Measurements from ENCODE around the gene MUC4. TPM values are rescaled to one million over a fixed set of nuclear protein-coding genes. Genes with fewer than 3 reads are reported as not detected.

MUC4 gene
- total and polyA plus RNA-seq, 7 experiments from 2014 or later, result 0.07 to 0.48 TPM; not detected in 5

GRCh38 chr3:195855471-195856409, 44.0 kb upstream of the MUC4 start:
- Histone ChIP-seq H3K27me3 (ENCODE audit: control insufficient read depth in 2 of 2, insufficient read depth in 2 of 2, low read length in 2 of 2) (no peaks in the 10 kb centered on the region), H3K4me3 (ENCODE audit: low read length) (no peak overlapping the region), H3K4me1 (ENCODE audit: control insufficient read depth in 2 of 2, insufficient read depth in 2 of 2, low read length in 2 of 2) (no peaks in the 10 kb centered on the region), H3K36me3 (ENCODE audit: control insufficient read depth in 2 of 3, insufficient read depth in 3 of 3, low read length in 3 of 3) (no peaks in the 10 kb centered on the region), H3K27ac (ENCODE audit: low read depth, low read length) (no peak overlapping the region), H3K9me3 (ENCODE audit: control insufficient read depth in 2 of 3, low read length in 3 of 3) (no peaks in the 10 kb centered on the region)
- intact Hi-C loops (cut with micrococcal nuclease), result loop anchor here in 1 of 2 donors (10.0 kb wide), 3 partner anchors 139 to 339 kb away; no protein-coding TSS in a partner anchor
- peaks cover 0 to 3% (median 0%) of the 10 kb centered on the region in 5 donors for H3K27me3 Mint-ChIP-seq
- no peaks in the 10 kb centered on the region for H3K9me3 Mint-ChIP-seq
- no peaks in the 10 kb centered on the region for H3K36me3 Mint-ChIP-seq
- ChIA-PET POLR2A (interaction anchor here (1.0 kb wide), 1 partner anchor 58 kb away, joined by 3 read pairs; no protein-coding TSS in a partner anchor), CTCF (interaction anchor here (0.6 to 1.1 kb wide), 4 partner anchors 59 to 304 kb away, joined by 3 to 5 read pairs (median 4); no protein-coding TSS in a partner anchor)
- no peak for ATAC-seq
- no peak overlapping the region for H3K4me3 Mint-ChIP-seq
- H3K27ac Mint-ChIP-seq, result no peak overlapping the region
- no peak for DNase-seq
- H3K4me1 Mint-ChIP-seq, result peaks cover 4 to 25% (median 11%) of the 10 kb centered on the region in 7 donors

DNA sequence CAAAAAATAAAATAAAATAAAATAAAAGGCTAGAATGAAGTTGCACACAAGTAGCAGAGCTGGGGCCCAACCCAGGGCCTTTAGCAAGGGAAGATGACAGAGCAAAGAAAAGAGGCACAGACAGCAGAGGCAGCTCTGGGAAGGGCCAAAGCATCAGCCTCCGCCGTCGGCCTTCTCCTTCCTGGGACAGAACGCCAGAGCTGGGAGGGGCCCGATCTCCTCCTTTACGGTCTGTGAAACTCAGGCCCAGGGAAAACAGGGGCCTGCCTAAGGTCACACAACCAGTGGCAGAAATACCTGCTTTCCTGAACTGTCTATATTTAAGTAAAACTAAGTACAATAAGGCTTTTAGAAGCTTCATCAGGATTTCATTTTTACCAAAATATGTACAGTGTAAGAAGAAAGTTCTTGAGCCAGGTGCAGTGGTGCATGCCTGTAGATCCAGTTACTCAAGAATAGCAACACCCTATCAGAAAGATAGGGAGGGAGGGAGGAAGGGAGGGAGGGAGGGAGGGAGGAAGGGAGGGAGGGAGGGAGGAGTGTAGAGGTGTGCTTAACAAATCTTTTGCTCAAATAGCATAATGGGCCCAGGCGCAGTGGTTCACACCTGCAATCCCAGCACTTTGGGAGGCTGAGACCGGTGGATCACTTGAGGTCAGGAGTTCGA, 43.0 kb upstream of the MUC4 start:
- H3K27me3 Mint-ChIP-seq, result peaks cover 0 to 3% (median 0%) of the 10 kb centered on the region in 5 donors
- peaks cover 5 to 26% (median 12%) of the 10 kb centered on the region in 7 donors for H3K4me1 Mint-ChIP-seq
- no peaks in the 10 kb centered on the region for H3K36me3 ChIP-seq (ENCODE audit: control insufficient read depth in 2 of 3, insufficient read depth in 3 of 3, low read length in 3 of 3)
- CTCF ChIA-PET, result interaction anchor here (0.6 to 1.6 kb wide), 4 partner anchors 57 to 296 kb away, joined by 3 to 5 read pairs (median 3); no protein-coding TSS in a partner anchor
- H3K27ac ChIP-seq (ENCODE audit: low read depth, low read length), result no peak overlapping the region
- H3K4me3 ChIP-seq (ENCODE audit: low read length), result no peak overlapping the region
- DNase-seq (no peak), ATAC-seq (no peak)
- no peak overlapping the region for H3K4me3 Mint-ChIP-seq
- H3K9me3 Mint-ChIP-seq, result no peaks in the 10 kb centered on the region
- no peaks in the 10 kb centered on the region for H3K9me3 ChIP-seq (ENCODE audit: control insufficient read depth in 2 of 3, low read length in 3 of 3)
- intact Hi-C loops (cut with micrococcal nuclease), result loop anchor here (5.0 to 10.0 kb wide), 6 partner anchors 112 to 582 kb away; partner anchors contain the start of gene XXYLT1 (in 1 of the 2)
- POLR2A ChIA-PET, result interaction anchor here (0.6 to 1.2 kb wide), 3 partner anchors 28 to 204 kb away, joined by 3 to 4 read pairs (median 3); no protein-coding TSS in a partner anchor
- H3K27me3 ChIP-seq (ENCODE audit: control insufficient read depth in 2 of 2, insufficient read depth in 2 of 2, low read length in 2 of 2), result no peaks in the 10 kb centered on the region
- no peaks in the 10 kb centered on the region for H3K36me3 Mint-ChIP-seq
- H3K4me1 ChIP-seq (ENCODE audit: control insufficient read depth in 2 of 2, insufficient read depth in 2 of 2, low read length in 2 of 2), result no peaks in the 10 kb centered on the region
- H3K27ac Mint-ChIP-seq, result no peak overlapping the region

- ChIA-PET POLR2A (interaction anchor here (0.6 to 1.2 kb wide), 3 partner anchors 29 to 205 kb away, joined by 3 to 4 read pairs (median 3); no protein-coding TSS in a partner anchor), CTCF (interaction anchor here (1.2 to 1.6 kb wide), 2 partner anchors 58 to 296 kb away, joined by 3 read pairs; no protein-coding TSS in a partner anchor)
- H3K9me3 Mint-ChIP-seq, result no peaks in the 10 kb centered on the region
- Histone ChIP-seq H3K9me3 (ENCODE audit: control insufficient read depth in 2 of 3, low read length in 3 of 3) (no peaks in the 10 kb centered on the region), H3K36me3 (ENCODE audit: control insufficient read depth in 2 of 3, insufficient read depth in 3 of 3, low read length in 3 of 3) (no peaks in the 10 kb centered on the region), H3K27ac (ENCODE audit: low read depth, low read length) (no peak overlapping the region), H3K4me3 (ENCODE audit: low read length) (no peak overlapping the region), H3K4me1 (ENCODE audit: control insufficient read depth in 2 of 2, insufficient read depth in 2 of 2, low read length in 2 of 2) (no peaks in the 10 kb centered on the region), H3K27me3 (ENCODE audit: control insufficient read depth in 2 of 2, insufficient read depth in 2 of 2, low read length in 2 of 2) (no peaks in the 10 kb centered on the region)
- no peak overlapping the region for H3K27ac Mint-ChIP-seq
- no peaks in the 10 kb centered on the region for H3K36me3 Mint-ChIP-seq
- DNase-seq, result no peak
- intact Hi-C loops (cut with micrococcal nuclease), result loop anchor here (5.0 to 10.0 kb wide), 6 partner anchors 112 to 582 kb away; partner anchors contain the start of gene XXYLT1 (in 1 of the 2)
- peak overlapping the region in 1 of 10 donors; percentile 25 for H3K4me3 Mint-ChIP-seq
- peaks cover 2 to 21% (median 6%) of the 10 kb centered on the region in 7 donors for H3K4me1 Mint-ChIP-seq
- peaks cover 0 to 3% (median 0%) of the 10 kb centered on the region in 5 donors for H3K27me3 Mint-ChIP-seq
- ATAC-seq, result no peak
Measured at GRCh38 chr3:195853996-195854395, 42.3 kb upstream of the MUC4 start.

DNA sequence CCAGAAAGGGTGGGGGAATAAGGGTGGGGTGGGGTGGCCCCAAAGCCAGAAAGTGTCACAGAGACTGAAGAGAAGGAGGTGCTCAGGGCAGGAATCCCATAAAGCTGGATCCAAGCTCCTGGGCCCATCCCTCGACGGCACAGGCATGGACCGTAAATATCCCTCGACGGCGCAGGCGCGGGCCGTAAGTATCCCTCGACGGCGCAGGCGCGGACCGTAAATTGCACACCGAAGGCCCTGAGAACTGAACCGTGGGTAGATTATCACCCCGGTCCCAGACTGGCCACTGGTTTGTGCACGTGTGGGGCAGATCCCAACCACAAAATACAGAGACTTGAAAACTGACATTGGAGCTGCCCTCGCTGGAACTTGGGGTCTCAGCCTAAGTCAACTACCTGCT, 41.3 kb upstream of the MUC4 start:
- H3K9me3 Mint-ChIP-seq, result no peaks in the 10 kb centered on the region
- H3K4me1 ChIP-seq (ENCODE audit: control insufficient read depth in 2 of 2, insufficient read depth in 2 of 2, low read length in 2 of 2), result no peaks in the 10 kb centered on the region
- no peaks in the 10 kb centered on the region for H3K36me3 Mint-ChIP-seq
- peaks cover 2 to 24% (median 6%) of the 10 kb centered on the region in 7 donors for H3K4me1 Mint-ChIP-seq
- H3K4me3 Mint-ChIP-seq, result no peak overlapping the region
- H3K4me3 ChIP-seq (ENCODE audit: low read length), result no peak overlapping the region
- H3K27me3 ChIP-seq (ENCODE audit: control insufficient read depth in 2 of 2, insufficient read depth in 2 of 2, low read length in 2 of 2), result no peaks in the 10 kb centered on the region
- intact Hi-C loops (cut with micrococcal nuclease), result loop anchor here (5.0 to 10.0 kb wide), 6 partner anchors 111 to 581 kb away; partner anchors contain the start of gene XXYLT1 (in 1 of the 2)
- no peaks in the 10 kb centered on the region for H3K36me3 ChIP-seq (ENCODE audit: control insufficient read depth in 2 of 3, insufficient read depth in 3 of 3, low read length in 3 of 3)
- ChIA-PET POLR2A (interaction anchor here (0.6 to 1.2 kb wide), 3 partner anchors 8 to 54 kb away, joined by 3 to 6 read pairs (median 4); no protein-coding TSS in a partner anchor), CTCF (interaction anchor here (1.6 to 3.2 kb wide), 2 partner anchors 63 to 583 kb away, joined by 5 to 13 read pairs; partner anchors contain the start of gene XXYLT1)
- peaks cover 0 to 3% (median 0%) of the 10 kb centered on the region in 5 donors for H3K27me3 Mint-ChIP-seq
- H3K27ac ChIP-seq (ENCODE audit: low read depth, low read length), result no peak overlapping the region
- ATAC-seq (no peak), DNase-seq (no peak)
- H3K27ac Mint-ChIP-seq, result no peak overlapping the region
- H3K9me3 ChIP-seq (ENCODE audit: control insufficient read depth in 2 of 3, low read length in 3 of 3), result no peaks in the 10 kb centered on the region

GRCh38 chr3:195850857-195851543, 39.3 kb upstream of the MUC4 start:
- Histone ChIP-seq H3K27ac (ENCODE audit: low read depth, low read length) (no peak overlapping the region), H3K27me3 (ENCODE audit: control insufficient read depth in 2 of 2, insufficient read depth in 2 of 2, low read length in 2 of 2) (no peaks in the 10 kb centered on the region), H3K4me3 (ENCODE audit: low read length) (no peak overlapping the region), H3K9me3 (ENCODE audit: control insufficient read depth in 2 of 3, low read length in 3 of 3) (no peaks in the 10 kb centered on the region), H3K36me3 (ENCODE audit: control insufficient read depth in 2 of 3, insufficient read depth in 3 of 3, low read length in 3 of 3) (no peaks in the 10 kb centered on the region), H3K4me1 (ENCODE audit: control insufficient read depth in 2 of 2, insufficient read depth in 2 of 2, low read length in 2 of 2) (no peaks in the 10 kb centered on the region)
- ChIA-PET CTCF (interaction anchor here (0.6 to 3.2 kb wide), 18 partner anchors 9 to 1637 kb away, joined by 3 to 16 read pairs (median 4); partner anchors contain the start of gene XXYLT1), POLR2A (interaction anchor here (1.0 kb wide), 1 partner anchor 580 kb away, joined by 3 read pairs; the partner anchor contains the start of gene XXYLT1)
- intact Hi-C loops (cut with micrococcal nuclease), result loop anchor here (1.0 to 10.0 kb wide), 10 partner anchors 49 to 1168 kb away; partner anchors contain the start of gene XXYLT1 (in 2 of the 2)
- ATAC-seq, result peak; percentile 100
- peak overlapping the region in 9 of 10 donors; percentile 31 to 76 (median 55) for H3K4me3 Mint-ChIP-seq
- no peaks in the 10 kb centered on the region for H3K36me3 Mint-ChIP-seq
- H3K9me3 Mint-ChIP-seq, result no peaks in the 10 kb centered on the region
- peak overlapping the region in 3 of 9 donors; percentile 17 to 40 (median 20) for H3K27ac Mint-ChIP-seq
- peak; percentile 62 to 92 (median 86) for DNase-seq
- peaks cover 2 to 24% (median 6%) of the 10 kb centered on the region in 7 donors for H3K4me1 Mint-ChIP-seq
- H3K27me3 Mint-ChIP-seq, result peaks cover 0 to 3% (median 0%) of the 10 kb centered on the region in 5 donors

All from naive thymus-derived CD4-positive, alpha-beta T cell (primary cell).